Vagina (tissue), 2 donors: ENCODE data around the gene CD200R1.

ENCODE experiments used
- CTCF ChIP-seq, 3 experiments: fragments of 450-650 bp in 2 of 3; fragments of 200-600 bp in 1 of 3; sonication (generic) in 1 of 3; IDR thresholded peaks; one replicate each; pipeline ENCODE4 v1.5.1; 2017 to 2019; ENCODE audit warnings: antibody characterized with exemption in 3 of 3, mild to moderate bottlenecking in 2 of 3, moderate library complexity in 2 of 3
- POLR2A ChIP-seq, 2 donors: fragments of 450-650 bp; IDR thresholded peaks; one replicate each; pipeline ENCODE4 v1.6.1; 2017; ENCODE audit warnings: antibody characterized with exemption in 2 of 2, mild to moderate bottlenecking in 2 of 2, moderate library complexity in 2 of 2
- POLR2AphosphoS5 ChIP-seq, 2 donors: sonication (generic); formaldehyde crosslinking; IDR thresholded peaks; one replicate each; pipeline ENCODE4 v1.9.0; 2017; ENCODE audit warnings: antibody characterized with exemption in 2 of 2, mild to moderate bottlenecking in 2 of 2, low read depth in 1 of 2; ENCODE audit not compliant: insufficient read depth in 1 of 2

GRCh38 chr3:112963683-112964082 is 11.2 kb downstream of the CD200R1 start:
- no peak for TF ChIP-seq CTCF (IDR thresholded peaks at IDR 0.05)
- TF ChIP-seq POLR2A (IDR thresholded peaks at IDR 0.05) = no peak
- TF ChIP-seq POLR2AphosphoS5 (IDR thresholded peaks at IDR 0.05; ENCODE audit: insufficient read depth in 1 of 2, low read depth in 1 of 2) = no peak
